Right lobe of liver (tissue), 4 donors: Measurements from ENCODE around the gene RBPMS2.

Experiments used
- POLR2A ChIP-seq: fragments of 450-650 bp; IDR thresholded peaks from one replicate; pipeline ENCODE4 v1.6.1; 2017; ENCODE audit warnings: antibody characterized with exemption, mild to moderate bottlenecking
- TF ChIP-seq, protein P1 (sequence below), 4 donors: fragments of 200-600 bp in 3 of 4; fragments of 450-650 bp in 1 of 4; IDR thresholded peaks; one replicate each; pipeline versions ENCODE4 v1.5.1 to v1.8.0; 2016 to 2022; ENCODE audit warnings: antibody characterized with exemption in 4 of 4, mild to moderate bottlenecking in 2 of 4
- donor health status: DM: no; HTN: no; CAD: no.
- donor health status: DM: no; HTN: no; CAD: no.
- donor health status: DM: no; HTN: yes; CAD: no.

DNA sequence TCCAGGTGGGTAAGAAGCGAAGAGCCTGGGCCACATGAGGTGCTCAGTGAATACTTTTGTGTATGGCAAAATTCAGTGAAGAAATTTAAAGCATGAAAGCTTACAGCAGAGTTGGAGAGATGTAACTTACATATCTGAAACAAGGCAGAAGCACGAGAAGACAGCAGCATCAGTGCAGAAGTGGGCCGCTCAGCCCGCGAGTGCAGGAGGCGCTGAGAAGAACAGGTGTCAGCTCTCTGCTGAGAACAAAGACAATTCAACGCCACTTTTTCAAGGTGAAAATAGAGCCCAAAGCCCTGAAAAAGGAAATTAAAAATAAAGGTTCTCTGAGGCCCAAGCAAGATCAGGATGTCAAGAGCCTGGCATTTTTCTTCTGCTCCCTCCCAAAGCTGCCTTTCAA lies 58.3 kb downstream of the RBPMS2 start:
- no peak for TF ChIP-seq POLR2A
- TF ChIP-seq, protein P1, sequence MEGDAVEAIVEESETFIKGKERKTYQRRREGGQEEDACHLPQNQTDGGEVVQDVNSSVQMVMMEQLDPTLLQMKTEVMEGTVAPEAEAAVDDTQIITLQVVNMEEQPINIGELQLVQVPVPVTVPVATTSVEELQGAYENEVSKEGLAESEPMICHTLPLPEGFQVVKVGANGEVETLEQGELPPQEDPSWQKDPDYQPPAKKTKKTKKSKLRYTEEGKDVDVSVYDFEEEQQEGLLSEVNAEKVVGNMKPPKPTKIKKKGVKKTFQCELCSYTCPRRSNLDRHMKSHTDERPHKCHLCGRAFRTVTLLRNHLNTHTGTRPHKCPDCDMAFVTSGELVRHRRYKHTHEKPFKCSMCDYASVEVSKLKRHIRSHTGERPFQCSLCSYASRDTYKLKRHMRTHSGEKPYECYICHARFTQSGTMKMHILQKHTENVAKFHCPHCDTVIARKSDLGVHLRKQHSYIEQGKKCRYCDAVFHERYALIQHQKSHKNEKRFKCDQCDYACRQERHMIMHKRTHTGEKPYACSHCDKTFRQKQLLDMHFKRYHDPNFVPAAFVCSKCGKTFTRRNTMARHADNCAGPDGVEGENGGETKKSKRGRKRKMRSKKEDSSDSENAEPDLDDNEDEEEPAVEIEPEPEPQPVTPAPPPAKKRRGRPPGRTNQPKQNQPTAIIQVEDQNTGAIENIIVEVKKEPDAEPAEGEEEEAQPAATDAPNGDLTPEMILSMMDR (IDR thresholded peaks at IDR 0.05): no peak
